Tibial artery (tissue), 4 donors: ENCODE data around the gene SIX3.

ENCODE experiments used
- DNase-seq, 2 donors: peaks; one replicate each; pipeline ENCODE4 v3.0.0-alpha.2; 2019
- H3K27ac ChIP-seq, 2 donors: fragments of 200-600 bp; sonication (generic) in 1 of 2; 1 replicate in 1 of 2; 2 replicates in 1 of 2; pipeline ENCODE4 v1.5.1; 2018 to 2019; ENCODE audit warnings: mild to moderate bottlenecking in 1 of 2
- H3K27me3 ChIP-seq, 2 donors: fragments of 200-600 bp; sonication (generic) in 1 of 2; one replicate each; pipeline versions ENCODE4 v1.5.1 to v1.6.0; 2016 to 2019
- H3K36me3 ChIP-seq, 3 donors: fragments of 200-600 bp; sonication (generic) in 2 of 3; one replicate each; pipeline ENCODE4 v1.5.1; 2016 to 2019; ENCODE audit warnings: mild to moderate bottlenecking in 2 of 3
- H3K4me1 ChIP-seq, 4 donors: fragments of 200-600 bp; sonication (generic) in 2 of 4; 1 replicate in 3 of 4; 2 replicates in 1 of 4; pipeline ENCODE4 v1.5.1; 2016 to 2019
- H3K4me3 ChIP-seq, 2 donors: fragments of 200-600 bp; sonication (generic) in 1 of 2; 1 replicate in 1 of 2; 2 replicates in 1 of 2; pipeline ENCODE4 v1.5.1; 2018 to 2019; ENCODE audit warnings: mild to moderate bottlenecking in 2 of 2
- H3K9me3 ChIP-seq, 3 donors: fragments of 200-600 bp; sonication (generic) in 1 of 3; one replicate each; pipeline ENCODE4 v1.5.1; 2016 to 2019
- CTCF ChIP-seq, 2 experiments: fragments of 200-600 bp in 1 of 2; fragments of 450-650 bp in 1 of 2; IDR thresholded peaks; one replicate each; pipeline ENCODE4 v1.5.1; 2017 to 2019; ENCODE audit warnings: antibody characterized with exemption in 2 of 2, mild to moderate bottlenecking in 1 of 2, moderate library complexity in 1 of 2
- intact Hi-C: fragments of 100-400 bp; cut with DNase I; formaldehyde crosslinking; loops from one replicate; pipeline ENCODE4 v1.15.0; 2023; ENCODE audit warnings: low total_unique reads

The SIX3 gene

DNA sequence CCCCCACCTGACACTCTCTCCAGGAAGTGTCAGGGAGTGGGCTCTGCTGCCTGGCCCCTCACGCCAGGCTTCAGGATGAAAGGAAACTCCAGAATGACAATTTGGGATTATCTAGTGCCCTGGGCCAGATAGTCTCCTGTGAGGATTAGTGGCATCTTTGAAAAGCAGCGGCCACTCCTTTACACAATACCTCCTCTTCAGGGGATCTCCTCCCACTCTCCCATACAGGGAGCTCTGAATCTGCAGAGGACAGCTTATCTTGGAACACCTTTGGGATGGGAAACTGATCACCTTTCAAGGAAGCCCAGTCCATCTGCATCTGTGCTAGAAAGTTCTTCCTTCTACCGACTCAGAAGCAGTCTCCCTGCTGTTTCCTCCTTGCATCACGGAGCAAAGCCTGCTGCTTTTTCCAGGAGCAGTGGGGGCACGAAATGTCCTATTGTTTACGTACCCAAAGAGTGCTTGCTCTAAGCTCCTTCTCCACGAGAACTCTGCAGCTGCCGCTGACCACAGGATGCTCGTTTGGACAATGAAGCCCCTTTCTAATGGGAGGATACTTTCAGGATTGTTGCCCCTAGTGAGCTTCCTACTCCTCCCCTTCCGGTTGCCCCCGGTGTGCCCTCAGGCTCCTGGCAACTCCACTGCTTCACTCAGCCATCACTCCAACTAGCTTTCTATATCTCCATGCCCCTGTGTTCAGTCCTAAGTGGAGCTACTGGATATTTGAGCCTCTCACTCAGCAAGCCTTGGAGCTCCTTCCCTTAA, 31.5 kb downstream of the SIX3 start:
- Histone ChIP-seq H3K9me3 (no peaks in the 10 kb centered on the region), H3K27ac (no peak overlapping the region), H3K4me1 (no peaks in the 10 kb centered on the region), H3K36me3 (no peaks in the 10 kb centered on the region), H3K4me3 (no peak overlapping the region), H3K27me3 (peaks cover 0 to 55% of the 10 kb centered on the region in 2 donors)
- intact Hi-C loops: no loop called here
- no peak for DNase-seq
- no peak for TF ChIP-seq CTCF (IDR thresholded peaks at IDR 0.05)

GRCh38 chr2:44974064-44974715, 32.7 kb downstream of the SIX3 start:
- intact Hi-C loops: no loop called here
- no peak for DNase-seq
- Histone ChIP-seq H3K27me3 (peaks cover 0 to 59% of the 10 kb centered on the region in 2 donors), H3K36me3 (no peaks in the 10 kb centered on the region), H3K27ac (no peak overlapping the region), H3K4me1 (no peaks in the 10 kb centered on the region), H3K4me3 (no peak overlapping the region), H3K9me3 (no peaks in the 10 kb centered on the region)
- TF ChIP-seq CTCF (IDR thresholded peaks at IDR 0.05): peak in 1 of 2 experiments; percentile 6

- Histone ChIP-seq H3K36me3 (no peaks in the 10 kb centered on the region), H3K27me3 (peaks cover 0 to 64% of the 10 kb centered on the region in 2 donors), H3K9me3 (no peaks in the 10 kb centered on the region), H3K27ac (no peak overlapping the region), H3K4me1 (no peaks in the 10 kb centered on the region), H3K4me3 (no peak overlapping the region)
- DNase-seq: no peak
- intact Hi-C loops: no loop called here
- no peak for TF ChIP-seq CTCF (IDR thresholded peaks at IDR 0.05)
These were observed 34.3 kb downstream of the SIX3 start for GRCh38 chr2:44975571-44976450.

DNA sequence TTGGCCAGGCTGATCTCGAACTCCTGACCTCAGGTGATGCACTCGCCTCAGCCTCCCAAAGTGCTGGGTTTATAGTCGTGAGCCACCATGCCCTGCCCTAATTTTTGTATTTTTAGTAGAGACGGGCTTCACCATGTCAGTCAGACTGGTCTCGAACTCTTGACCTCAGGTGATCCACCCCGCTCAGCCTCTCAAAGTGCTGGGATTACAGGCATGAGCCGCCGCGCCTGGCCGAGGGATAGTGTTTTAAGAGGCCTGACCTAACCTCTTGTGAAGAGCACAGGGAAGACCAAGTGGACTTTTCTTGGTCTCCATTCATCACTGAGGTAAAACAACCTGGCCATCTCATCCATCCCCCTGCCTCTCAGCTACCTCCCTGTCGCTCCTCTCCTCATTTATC, 38.1 kb downstream of the SIX3 start:
- no peak overlapping the region for H3K27ac ChIP-seq
- peaks cover 0 to 38% of the 10 kb centered on the region in 2 donors for H3K27me3 ChIP-seq
- DNase-seq: no peak
- H3K9me3 ChIP-seq: no peaks in the 10 kb centered on the region
- no peaks in the 10 kb centered on the region for H3K4me1 ChIP-seq
- intact Hi-C loops: no loop called here
- H3K36me3 ChIP-seq: no peaks in the 10 kb centered on the region
- no peak for TF ChIP-seq CTCF (IDR thresholded peaks at IDR 0.05)
- no peak overlapping the region for H3K4me3 ChIP-seq

DNA sequence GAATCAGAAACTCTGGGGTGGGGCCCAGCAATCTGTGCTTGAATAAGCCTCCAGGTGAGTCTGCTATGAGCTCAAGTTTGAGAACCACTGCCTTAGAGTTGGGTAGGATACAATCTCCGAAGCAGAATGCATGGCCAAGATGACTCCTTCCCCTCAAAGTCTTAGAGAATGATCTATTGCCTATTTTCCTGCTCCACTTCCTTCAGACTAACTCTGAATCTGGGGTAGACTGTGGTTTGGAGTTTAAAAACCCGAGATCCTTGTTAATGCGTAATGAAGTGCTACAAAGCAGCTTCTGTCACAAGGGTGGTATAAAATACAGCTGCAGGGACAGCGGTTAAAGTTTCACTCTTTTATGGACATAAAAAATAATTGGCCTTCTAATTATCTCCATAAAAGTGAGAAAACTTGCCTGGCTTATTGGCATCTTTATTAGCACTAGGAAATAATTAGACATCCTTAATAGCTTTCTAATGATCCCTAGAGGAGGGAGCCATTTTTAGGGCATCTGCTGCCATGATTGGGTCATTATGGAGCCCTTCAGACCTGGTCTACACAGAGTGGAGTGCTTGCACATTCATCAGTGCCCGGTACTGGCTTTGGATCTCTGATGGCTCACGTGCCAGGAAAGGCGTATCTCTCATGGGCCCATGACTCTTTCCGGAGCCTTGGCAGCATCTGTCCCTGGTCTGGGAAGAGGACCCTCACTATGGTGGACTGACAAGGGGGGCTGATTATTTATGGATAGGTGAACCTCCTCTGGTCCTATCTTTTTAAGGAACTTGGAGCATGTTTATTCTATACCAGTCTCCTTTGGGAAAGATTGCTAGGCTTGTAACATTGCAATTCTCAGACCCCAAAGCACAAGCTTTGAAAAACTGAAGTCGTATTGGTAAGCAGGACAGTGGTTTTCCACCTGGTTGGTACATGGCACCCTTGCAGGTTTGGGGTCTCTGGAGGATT, 39.5 kb downstream of the SIX3 start:
- intact Hi-C loops: loop anchor here (5.0 kb wide), 1 partner anchor 36 kb away; no protein-coding TSS in a partner anchor
- H3K27ac ChIP-seq: no peak overlapping the region
- no peak for TF ChIP-seq CTCF (IDR thresholded peaks at IDR 0.05)

More for the DNA sequence above, 39.5 kb downstream of the SIX3 start:
- H3K4me1 ChIP-seq: no peaks in the 10 kb centered on the region
- no peaks in the 10 kb centered on the region for H3K36me3 ChIP-seq
- H3K4me3 ChIP-seq: no peak overlapping the region
- DNase-seq: no peak
- peaks cover 0 to 26% of the 10 kb centered on the region in 2 donors for H3K27me3 ChIP-seq
- H3K9me3 ChIP-seq: no peaks in the 10 kb centered on the region
